SK-N-MC (cell line): ENCODE data around the gene MSH5.
A peak's percentile ranks its signal among the peaks of the same experiment; 100 is the strongest.

ENCODE experiments used
- DNase-seq: peaks from one replicate; pipeline ENCODE4 v3.0.0-alpha.2; 2011; ENCODE audit warnings: low read depth, low spot score
- H3K27ac ChIP-seq: fragments of 200-600 bp; sonication (generic); 2 replicates; pipeline ENCODE4 v1.5.1; 2016; ENCODE audit warnings: mixed run types
- H3K36me3 ChIP-seq: fragments of 200-600 bp; sonication (generic); 2 replicates; pipeline ENCODE4 v1.6.1; 2017; ENCODE audit warnings: antibody characterized with exemption, low read length, mixed read lengths; ENCODE audit not compliant: insufficient read depth
- H3K4me3 ChIP-seq: fragments of 200-600 bp; sonication (generic); 2 replicates; pipeline ENCODE4 v1.5.1; 2016
- H3K9ac ChIP-seq: fragments of 200-600 bp; sonication (generic); 2 replicates; pipeline ENCODE4 v1.8.0; 2017; ENCODE audit warnings: mixed run types, mixed read lengths; ENCODE audit not compliant: insufficient read length
- H3K9me3 ChIP-seq: fragments of 200-600 bp; sonication (generic); 2 replicates; pipeline ENCODE4 v1.6.1; 2017; ENCODE audit warnings: low read depth, mild to moderate bottlenecking, antibody characterized with exemption, low read length, moderate library complexity, mixed read lengths
- EZH2 ChIP-seq: fragments of 200-600 bp; sonication (generic); IDR thresholded peaks from one replicate; pipeline ENCODE4 v1.6.1; 2017; ENCODE audit warnings: antibody characterized with exemption
- FOXP2 ChIP-seq: optimal IDR thresholded peaks from 2 replicates; pipeline ENCODE3; 2011; ENCODE audit warnings: mild to moderate bottlenecking, moderate library complexity; ENCODE audit not compliant: insufficient read depth; ENCODE audit errors: extremely low read length, control extremely low read depth
- POLR2AphosphoS5 ChIP-seq: IDR thresholded peaks from 2 replicates; pipeline ENCODE4 v1.6.1; 2012; ENCODE audit warnings: mild to moderate bottlenecking, low read depth, low read length, borderline replicate concordance

MSH5 gene

GRCh38 chr6:31739639-31740396 is at the start of gene MSH5:
TSS of gene MSH5 (plus strand) at chr6:31740005. CDS start at chr6:31740467, 462 bp downstream.
- peak within 1 kb of the TSS; percentile 96 for H3K9ac ChIP-seq
- DNase-seq, result peak; percentile 97
- TF ChIP-seq POLR2AphosphoS5, result peak; percentile 86
- no peak for TF ChIP-seq EZH2
- peak within 1 kb of the TSS; percentile 98 for H3K27ac ChIP-seq
- peaks cover 37% of the 10 kb centered on the region for H3K36me3 ChIP-seq
- H3K4me3 ChIP-seq, result peak within 1 kb of the TSS; percentile 90
- H3K9me3 ChIP-seq, result no peaks in the 10 kb centered on the region

DNA sequence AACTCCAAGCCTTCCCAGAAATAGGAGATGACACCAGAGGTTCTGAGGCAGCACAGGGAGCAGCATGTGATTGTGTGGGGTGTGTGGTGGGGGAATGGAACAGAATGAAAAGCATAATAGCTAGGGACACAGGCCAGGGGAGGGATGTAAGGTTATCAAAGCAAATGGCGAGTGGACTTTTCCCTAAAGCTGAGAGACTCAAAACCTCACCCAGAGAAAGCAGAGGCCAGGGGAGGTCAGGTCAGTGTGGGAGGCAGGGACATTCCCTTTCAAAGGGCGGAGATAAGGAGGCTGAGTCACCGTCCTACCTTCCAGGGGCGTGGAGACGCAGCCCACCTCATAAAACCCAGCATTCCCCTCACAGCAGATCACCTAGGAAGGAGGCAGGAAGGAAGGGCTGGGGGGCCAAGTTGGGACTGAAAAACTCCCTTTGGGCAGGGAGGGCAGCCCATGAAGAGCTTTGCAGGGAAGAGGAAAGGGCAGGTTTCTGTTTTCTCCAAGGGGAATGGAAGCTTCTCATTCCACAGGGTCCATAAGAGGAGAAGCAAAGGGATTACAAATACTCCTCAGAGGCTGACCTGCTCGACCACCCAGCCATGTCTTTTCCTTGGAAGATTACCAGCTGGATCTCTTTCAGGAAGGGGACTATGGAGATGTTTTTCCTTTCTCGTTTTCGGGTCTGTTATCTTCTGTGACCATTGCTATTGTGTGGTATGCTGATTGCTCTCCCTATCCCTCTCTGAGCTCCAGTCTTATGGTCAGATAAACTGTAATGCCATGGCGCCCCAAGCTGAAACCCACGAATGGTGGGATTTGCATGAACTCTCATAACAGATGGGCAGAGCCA is 49.4 kb upstream of the MSH5 start:
- no peak for TF ChIP-seq EZH2
- no peak for TF ChIP-seq FOXP2
- TF ChIP-seq POLR2AphosphoS5, result no peak
- Histone ChIP-seq H3K36me3 (peaks cover 23% of the 10 kb centered on the region; the same call in 1 of the 2 replicates), H3K27ac (no peak overlapping the region), H3K9ac (no peak overlapping the region), H3K4me3 (no peak overlapping the region), H3K9me3 (no peaks in the 10 kb centered on the region)
- no peak for DNase-seq

DNA sequence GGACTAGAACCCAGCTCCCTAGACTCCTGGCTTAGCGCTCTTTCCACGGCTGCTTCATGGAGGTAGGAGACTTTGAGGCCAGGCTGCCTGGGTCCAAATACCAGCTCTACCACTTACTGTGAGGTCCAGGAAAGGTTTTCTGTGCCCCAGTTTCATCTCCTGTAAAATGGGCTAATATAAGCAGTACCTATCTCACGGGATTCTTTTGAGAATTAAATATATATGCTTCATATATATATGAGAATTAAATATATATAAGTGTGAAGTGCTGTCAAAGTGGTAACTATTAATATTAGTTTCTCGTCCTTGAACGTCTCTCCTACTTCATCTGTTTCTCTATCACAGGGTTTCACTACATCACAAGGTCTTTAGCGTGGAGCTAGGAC is 48.7 kb upstream of the MSH5 start:
- Histone ChIP-seq H3K9me3 (no peaks in the 10 kb centered on the region), H3K4me3 (no peak overlapping the region), H3K36me3 (peaks cover 23% of the 10 kb centered on the region; the same call in 1 of the 2 replicates), H3K9ac (no peak overlapping the region), H3K27ac (no peak overlapping the region)
- TF ChIP-seq EZH2 (no peak), POLR2AphosphoS5 (no peak), FOXP2 (no peak)
- DNase-seq, result no peak

DNA sequence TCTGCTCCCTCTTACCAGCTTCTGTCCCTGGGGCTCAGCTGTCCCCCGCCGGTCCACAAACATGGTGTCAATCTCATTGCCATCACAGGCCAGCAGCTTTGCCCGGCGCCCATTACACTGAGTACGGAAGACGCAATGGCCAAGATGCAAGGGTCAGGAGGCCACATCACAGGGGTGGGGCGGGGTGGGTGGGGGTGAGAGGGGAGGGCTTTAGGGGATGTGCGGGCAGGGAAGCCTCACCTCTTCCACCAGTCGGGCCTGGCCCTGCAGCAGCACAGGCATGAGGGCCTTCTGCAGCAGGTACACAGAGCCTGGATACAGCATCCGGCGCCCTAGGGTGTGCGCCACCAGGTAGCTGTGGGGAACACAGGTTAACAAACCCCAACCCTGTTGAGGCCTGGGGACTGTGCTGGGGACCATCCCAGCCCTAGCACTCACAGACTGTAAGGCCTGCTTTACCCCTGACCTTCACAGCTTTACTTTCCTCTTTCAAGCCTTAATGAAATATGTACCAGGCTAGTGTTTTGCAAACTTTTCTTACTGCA is 48.2 kb upstream of the MSH5 start:
- DNase-seq, result no peak
- TF ChIP-seq EZH2 (no peak), POLR2AphosphoS5 (no peak), FOXP2 (no peak)
- no peak overlapping the region for H3K9ac ChIP-seq
- H3K9me3 ChIP-seq, result no peaks in the 10 kb centered on the region
- no peak overlapping the region for H3K4me3 ChIP-seq
- H3K36me3 ChIP-seq, result peaks cover 26% of the 10 kb centered on the region; the same call in 1 of the 2 replicates
- H3K27ac ChIP-seq, result no peak overlapping the region

- Histone ChIP-seq H3K36me3 (peaks cover 33% of the 10 kb centered on the region; the same call in 1 of the 2 replicates), H3K27ac (no peak overlapping the region), H3K4me3 (no peak overlapping the region), H3K9me3 (no peaks in the 10 kb centered on the region), H3K9ac (no peak overlapping the region)
- TF ChIP-seq EZH2 (no peak), FOXP2 (no peak), POLR2AphosphoS5 (no peak)
- DNase-seq, result no peak
Measured at GRCh38 chr6:31692353-31692752, 47.5 kb upstream of the MSH5 start.

DNA sequence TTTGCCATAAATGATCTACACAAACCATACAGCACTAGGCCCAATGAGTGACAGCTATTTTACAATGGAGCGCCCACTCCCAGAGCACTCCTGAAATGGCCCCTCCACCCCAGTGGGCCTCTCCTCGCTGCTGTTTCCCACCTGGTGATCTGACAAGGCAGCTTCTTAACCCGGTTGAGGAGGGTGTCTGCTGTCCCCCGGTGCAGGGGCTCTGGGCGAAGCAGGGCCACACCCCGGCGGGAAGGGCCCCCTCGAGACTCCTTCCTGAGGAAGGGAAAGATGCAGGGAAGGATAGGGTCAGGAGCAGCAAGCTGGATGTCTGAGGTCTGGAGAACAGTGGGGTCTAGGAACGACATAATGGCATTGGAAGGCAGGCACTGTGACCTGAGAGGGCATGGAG is 46.9 kb upstream of the MSH5 start:
- TF ChIP-seq EZH2, result no peak
- no peak for TF ChIP-seq FOXP2
- TF ChIP-seq POLR2AphosphoS5, result no peak
- H3K36me3 ChIP-seq, result peaks cover 31% of the 10 kb centered on the region; the same call in 1 of the 2 replicates
- no peak overlapping the region for H3K9ac ChIP-seq

DNA sequence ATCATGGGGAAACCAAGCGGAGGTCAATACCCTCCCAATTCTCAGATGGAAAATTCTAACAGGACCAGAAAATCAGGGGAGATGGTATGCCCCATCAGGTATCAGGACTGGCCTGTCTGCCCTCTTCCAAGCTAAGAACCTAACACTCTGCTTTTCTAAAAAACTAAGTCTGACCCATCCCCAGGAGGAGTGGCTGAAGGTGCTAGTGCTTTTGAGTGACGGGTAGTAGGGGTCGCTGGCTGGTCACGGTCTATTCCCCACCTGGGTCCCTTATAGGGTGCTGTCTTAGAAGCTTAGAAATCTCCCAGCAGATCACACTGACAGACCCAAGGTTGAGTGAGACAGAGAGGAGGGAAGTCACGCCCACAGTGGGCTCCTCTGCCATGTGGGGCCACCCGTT is 46.3 kb upstream of the MSH5 start:
- Histone ChIP-seq H3K9me3 (no peaks in the 10 kb centered on the region), H3K4me3 (no peak overlapping the region), H3K27ac (no peak overlapping the region), H3K9ac (no peak overlapping the region), H3K36me3 (peaks cover 25% of the 10 kb centered on the region; the same call in 1 of the 2 replicates)
- TF ChIP-seq POLR2AphosphoS5 (no peak), FOXP2 (no peak), EZH2 (no peak)
- no peak for DNase-seq

More for the DNA sequence above, 46.9 kb upstream of the MSH5 start:
- Histone ChIP-seq H3K27ac (no peak overlapping the region), H3K9me3 (no peaks in the 10 kb centered on the region), H3K4me3 (no peak overlapping the region)
- no peak for DNase-seq

GRCh38 chr6:31697555-31697954 is 42.2 kb upstream of the MSH5 start:
- Histone ChIP-seq H3K4me3 (no peak overlapping the region), H3K9me3 (no peaks in the 10 kb centered on the region), H3K27ac (no peak overlapping the region), H3K9ac (no peak overlapping the region), H3K36me3 (peaks cover 20% of the 10 kb centered on the region)
- DNase-seq, result no peak
- TF ChIP-seq EZH2 (no peak), POLR2AphosphoS5 (no peak), FOXP2 (no peak)
